ENCODE results near the gene OR1L6.

GRCh38 chr9:122797316-122798063, 55.4 kb downstream of the OR1L6 start:
- TF ChIP-seq POLR2AphosphoS5 (IDR thresholded peaks at IDR 0.05; ENCODE audit: low read depth, low read length) (no peak), REST (IDR thresholded peaks at IDR 0.05; ENCODE audit: insufficient read depth in 1 of 2, low read depth in 2 of 2, low read length in 1 of 2) (no peak), SIN3A (IDR thresholded peaks at IDR 0.05; ENCODE audit: borderline replicate concordance, insufficient read depth, low read depth, low read length) (no peak)
- TF ChIP-seq, protein P1, sequence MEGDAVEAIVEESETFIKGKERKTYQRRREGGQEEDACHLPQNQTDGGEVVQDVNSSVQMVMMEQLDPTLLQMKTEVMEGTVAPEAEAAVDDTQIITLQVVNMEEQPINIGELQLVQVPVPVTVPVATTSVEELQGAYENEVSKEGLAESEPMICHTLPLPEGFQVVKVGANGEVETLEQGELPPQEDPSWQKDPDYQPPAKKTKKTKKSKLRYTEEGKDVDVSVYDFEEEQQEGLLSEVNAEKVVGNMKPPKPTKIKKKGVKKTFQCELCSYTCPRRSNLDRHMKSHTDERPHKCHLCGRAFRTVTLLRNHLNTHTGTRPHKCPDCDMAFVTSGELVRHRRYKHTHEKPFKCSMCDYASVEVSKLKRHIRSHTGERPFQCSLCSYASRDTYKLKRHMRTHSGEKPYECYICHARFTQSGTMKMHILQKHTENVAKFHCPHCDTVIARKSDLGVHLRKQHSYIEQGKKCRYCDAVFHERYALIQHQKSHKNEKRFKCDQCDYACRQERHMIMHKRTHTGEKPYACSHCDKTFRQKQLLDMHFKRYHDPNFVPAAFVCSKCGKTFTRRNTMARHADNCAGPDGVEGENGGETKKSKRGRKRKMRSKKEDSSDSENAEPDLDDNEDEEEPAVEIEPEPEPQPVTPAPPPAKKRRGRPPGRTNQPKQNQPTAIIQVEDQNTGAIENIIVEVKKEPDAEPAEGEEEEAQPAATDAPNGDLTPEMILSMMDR (IDR thresholded peaks at IDR 0.05): no peak
